ENCODE results near the gene CUBN.
"Not testable (repeated sequence)": the region's sequence is repeated elsewhere in the genome, so short reads cannot be mapped to it uniquely, and the experiment has no call there.

The CUBN gene

GRCh38 chr10:16827474-16827873 is 302.1 kb downstream of the CUBN start:
- not testable (repeated sequence) for DNase-seq

- no peak for DNase-seq
These were observed 306.8 kb downstream of the CUBN start for GRCh38 chr10:16822726-16823360.

- no peak for DNase-seq
These were observed 307.6 kb downstream of the CUBN start for GRCh38 chr10:16822027-16822426.

- no peak for DNase-seq
These were observed 309.2 kb downstream of the CUBN start for GRCh38 chr10:16820421-16820820.

GRCh38 chr10:16820018-16820417 is 309.6 kb downstream of the CUBN start:
- no peak for DNase-seq

GRCh38 chr10:16819436-16819835 is 310.2 kb downstream of the CUBN start:
- no peak for DNase-seq

GRCh38 chr10:16819026-16819425 is 310.6 kb downstream of the CUBN start:
- no peak for DNase-seq

GRCh38 chr10:16817125-16818019 is 312.2 kb downstream of the CUBN start, which contains the start of gene RSU1:
Gene RSU1 (minus strand): TSS chr10:16817424. CDS start chr10:16817081, 343 bp downstream.
- peak; percentile 95 to 100 (median 99) for DNase-seq

GRCh38 chr10:16816830-16817124 is 312.8 kb downstream of the CUBN start:
- peak in 2 of 51 donors; percentile 50 to 51 for DNase-seq

GRCh38 chr10:16816171-16816570 is 313.4 kb downstream of the CUBN start:
- DNase-seq: no peak

- DNase-seq: no peak
These were observed 315.6 kb downstream of the CUBN start for GRCh38 chr10:16814012-16814411.

- DNase-seq: no peak
These were observed 316.9 kb downstream of the CUBN start for GRCh38 chr10:16812676-16813075.

GRCh38 chr10:16811765-16812164 is 317.8 kb downstream of the CUBN start:
- DNase-seq: no peak

GRCh38 chr10:16811292-16811691 is 318.3 kb downstream of the CUBN start:
- no peak for DNase-seq

- peak in 15 of 51 donors; percentile 2 to 37 (median 13) for DNase-seq
These were observed 320.4 kb downstream of the CUBN start for GRCh38 chr10:16809074-16809718.

- no peak for DNase-seq
These were observed 325.5 kb downstream of the CUBN start for GRCh38 chr10:16804123-16804522.

- no peak for DNase-seq
These were observed 326.1 kb downstream of the CUBN start for GRCh38 chr10:16803464-16803863.

- no peak for DNase-seq
These were observed 330.0 kb downstream of the CUBN start for GRCh38 chr10:16799621-16800020.

- DNase-seq: no peak
These were observed 331.0 kb downstream of the CUBN start for GRCh38 chr10:16798571-16798970.

- no peak for DNase-seq
These were observed 334.1 kb downstream of the CUBN start for GRCh38 chr10:16795410-16796073.

GRCh38 chr10:16794005-16794404 is 335.6 kb downstream of the CUBN start:
- DNase-seq: no peak

GRCh38 chr10:16792675-16793074 is 336.9 kb downstream of the CUBN start:
- no peak for DNase-seq
